ENCODE data around the gene WDFY4. TPM values are rescaled to one million over a fixed set of nuclear protein-coding genes. Genes with fewer than 3 reads are reported as not detected.

The WDFY4 gene
- polyA plus RNA-seq, 3 donors, result 1.1 to 2.4 (median 2.4) TPM

DNA sequence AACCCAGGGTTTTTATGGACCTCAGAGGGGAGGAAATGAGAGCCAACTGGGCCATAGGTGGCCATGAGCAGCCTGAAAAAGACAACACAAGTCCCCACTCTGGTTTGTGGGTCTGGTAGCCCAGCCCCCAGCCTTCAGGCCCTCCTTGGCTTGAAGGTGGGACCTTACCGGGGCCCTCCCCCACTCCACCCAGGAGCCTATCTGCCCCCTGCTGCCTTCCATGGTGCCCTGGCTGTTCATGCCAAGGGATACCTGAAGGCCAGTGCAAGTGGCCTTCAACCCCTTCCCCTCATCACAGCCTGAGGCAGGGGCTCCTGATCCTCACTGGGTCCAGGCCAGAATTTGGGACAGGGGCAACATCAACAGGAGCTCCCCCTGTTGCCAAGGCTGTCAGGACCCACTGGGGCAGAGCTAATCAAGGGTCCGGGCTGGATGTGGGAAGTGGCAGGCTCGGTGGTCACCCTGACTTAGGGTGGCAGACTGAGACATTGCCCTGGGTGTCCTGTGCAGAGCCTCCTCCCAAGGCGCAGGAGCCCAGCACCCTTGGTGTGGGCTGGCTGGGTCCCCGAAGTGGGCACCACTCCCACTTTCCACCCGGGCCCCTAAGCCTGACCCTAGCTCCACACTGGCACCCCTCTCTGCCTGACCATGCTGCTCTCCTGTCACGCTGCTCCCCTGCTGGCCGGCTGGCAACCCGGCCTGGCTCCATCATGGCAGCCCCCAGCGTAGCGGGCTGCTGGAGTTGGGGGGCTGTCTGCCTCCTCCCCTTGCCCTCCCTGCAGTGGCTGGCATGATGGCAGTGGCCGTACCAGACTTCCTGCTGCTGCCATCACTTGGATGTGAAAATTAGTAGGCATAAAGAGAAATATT lies 6.4 kb downstream of the WDFY4 start:
- DNase-seq, result no peak

DNA sequence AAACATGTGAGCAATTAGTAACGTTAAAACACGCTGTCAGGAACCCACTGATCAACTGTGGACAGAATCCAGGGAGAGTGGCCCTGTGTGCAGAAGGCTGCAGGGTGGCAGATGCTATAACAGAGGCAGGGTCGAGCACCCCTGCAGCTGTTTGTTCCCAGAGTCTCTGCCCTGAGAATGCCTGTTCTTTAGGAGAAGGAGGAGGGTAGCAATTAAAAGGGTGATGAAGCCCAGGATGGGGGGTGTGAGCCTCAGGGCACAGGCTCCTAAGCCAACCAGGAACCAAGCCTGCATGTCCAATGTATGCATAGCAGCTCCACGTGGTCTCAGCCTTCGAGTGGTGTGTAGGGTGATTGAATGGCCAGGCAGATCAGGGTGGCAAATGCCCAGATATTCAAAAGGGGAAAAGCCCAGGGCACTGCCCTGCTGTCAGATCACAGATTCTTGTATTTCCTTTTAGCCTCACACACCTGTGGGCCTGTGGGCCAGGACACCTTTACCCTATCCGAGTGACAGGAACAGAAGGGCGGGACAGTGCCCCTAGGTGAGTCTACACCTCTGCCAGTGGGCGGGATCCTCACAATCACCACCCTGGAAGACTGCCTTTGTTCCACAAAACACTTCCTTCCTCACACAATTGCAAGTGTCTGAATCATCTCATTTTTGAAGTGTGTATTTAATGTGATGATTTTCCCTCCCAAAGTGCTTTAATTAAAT lies 7.3 kb downstream of the WDFY4 start:
- no peak for DNase-seq

DNA sequence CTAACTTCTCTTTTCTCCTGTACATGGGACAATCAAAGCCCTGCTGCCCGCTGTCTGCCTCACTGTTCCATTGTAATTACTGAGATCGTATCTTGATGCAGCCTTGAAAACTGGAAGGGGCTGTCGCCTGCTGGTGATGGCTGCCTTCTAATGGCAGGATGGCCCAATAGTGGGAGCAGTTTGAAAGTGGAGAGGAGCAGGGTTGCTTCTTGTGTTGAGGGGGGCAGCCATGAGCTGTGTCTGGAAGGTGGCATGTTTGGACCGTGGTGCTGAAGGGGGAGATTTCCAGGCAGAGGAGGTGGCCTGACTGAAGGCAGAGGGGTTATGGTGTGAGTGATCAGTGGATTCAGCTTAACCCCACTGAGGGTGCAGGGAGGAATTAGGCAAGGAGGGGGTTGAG lies 8.1 kb downstream of the WDFY4 start:
- no peak for DNase-seq

DNA sequence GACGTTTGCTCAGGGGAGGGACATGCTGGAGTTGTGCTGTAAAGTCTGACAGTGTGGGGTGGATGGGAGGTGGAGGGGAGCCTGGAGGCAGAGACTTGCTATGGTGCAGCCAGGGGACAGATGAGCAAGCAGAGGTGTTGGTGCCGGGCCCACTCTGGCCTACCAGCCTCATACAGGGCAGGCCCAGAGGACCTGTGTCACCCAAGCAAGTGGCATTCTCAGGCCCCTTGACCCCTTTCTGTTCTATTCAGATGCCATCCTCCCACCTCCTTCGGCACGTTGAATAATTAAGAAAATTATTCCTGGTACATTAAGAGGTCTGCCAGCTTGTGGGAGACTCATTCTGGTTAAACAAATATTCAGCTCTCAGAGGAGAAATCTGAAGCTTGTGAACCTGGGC lies 8.5 kb downstream of the WDFY4 start:
- DNase-seq, result no peak

DNA sequence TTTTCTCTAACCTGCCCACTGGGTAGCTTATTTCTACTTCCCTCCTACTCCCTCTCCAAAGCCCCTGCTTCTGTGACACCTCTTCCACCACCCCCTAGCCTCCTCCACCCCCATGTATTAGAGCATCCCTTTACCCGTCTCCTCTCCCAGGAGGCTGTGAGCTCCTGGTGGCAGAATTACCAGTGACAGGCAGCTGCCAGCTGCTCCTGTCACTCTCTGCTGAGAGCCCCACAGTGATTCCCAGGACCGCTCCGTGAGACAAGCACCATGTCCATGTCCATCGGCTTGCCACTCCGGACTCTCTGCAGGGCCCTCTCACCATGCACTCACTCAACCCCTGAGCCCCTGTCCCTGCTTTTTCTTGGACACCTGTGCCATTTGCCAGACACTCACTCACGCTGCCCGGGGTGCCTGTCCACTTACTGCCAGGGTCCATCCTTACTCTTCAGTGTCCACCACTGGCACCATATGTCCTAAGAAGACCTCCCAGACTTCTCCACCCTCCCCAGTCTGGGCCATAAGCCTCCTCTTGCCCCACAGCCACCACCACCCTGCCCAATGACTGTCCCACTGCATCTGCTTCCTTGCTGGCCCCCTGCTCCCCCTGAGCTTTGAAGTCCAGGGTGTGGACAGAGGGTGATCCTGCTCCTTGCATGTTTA lies 9.8 kb downstream of the WDFY4 start:
- DNase-seq, result no peak

DNA sequence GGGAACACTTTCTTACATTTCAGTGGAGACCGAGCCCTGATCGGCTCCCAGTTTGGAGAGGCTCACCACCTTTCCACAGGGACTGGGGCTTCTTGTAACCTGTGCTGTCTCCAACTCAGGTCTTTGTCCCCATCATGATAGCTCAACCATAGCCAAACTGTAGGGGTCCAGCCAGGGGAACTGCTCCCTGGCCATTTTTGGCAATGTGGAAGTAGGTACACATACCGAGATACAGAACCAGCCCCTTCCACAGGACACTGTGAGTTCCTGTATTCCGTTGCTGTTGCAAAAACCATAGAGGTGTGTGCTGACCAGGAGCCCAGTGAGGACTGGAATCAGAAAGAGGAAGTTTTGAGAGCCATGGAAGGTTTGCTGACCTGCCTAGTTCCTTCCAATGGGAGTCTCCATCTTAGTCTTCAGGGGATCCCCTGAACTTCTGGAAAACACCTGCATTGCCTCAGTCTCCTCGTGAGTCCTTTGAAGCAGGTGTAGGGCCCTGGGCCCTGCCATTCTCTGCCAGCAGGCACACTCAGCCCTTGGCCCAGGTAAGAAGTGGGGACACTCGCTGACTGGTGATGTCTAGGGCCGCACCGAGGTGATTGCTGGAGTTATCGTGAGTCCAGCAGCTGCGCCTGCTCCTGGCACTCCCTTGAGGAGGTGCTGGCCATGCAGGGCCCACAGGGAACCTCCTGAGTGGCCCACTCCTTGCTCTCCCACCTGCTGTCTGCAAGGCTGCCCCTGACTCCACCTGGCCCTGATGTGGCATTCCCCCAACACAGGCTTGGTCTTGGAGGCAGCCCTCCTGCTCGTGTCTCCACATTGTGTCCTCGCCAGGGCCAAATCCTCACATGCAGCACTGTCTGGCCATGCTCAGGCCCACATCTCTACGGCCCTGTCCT lies 11.2 kb downstream of the WDFY4 start:
- no peak for DNase-seq

DNA sequence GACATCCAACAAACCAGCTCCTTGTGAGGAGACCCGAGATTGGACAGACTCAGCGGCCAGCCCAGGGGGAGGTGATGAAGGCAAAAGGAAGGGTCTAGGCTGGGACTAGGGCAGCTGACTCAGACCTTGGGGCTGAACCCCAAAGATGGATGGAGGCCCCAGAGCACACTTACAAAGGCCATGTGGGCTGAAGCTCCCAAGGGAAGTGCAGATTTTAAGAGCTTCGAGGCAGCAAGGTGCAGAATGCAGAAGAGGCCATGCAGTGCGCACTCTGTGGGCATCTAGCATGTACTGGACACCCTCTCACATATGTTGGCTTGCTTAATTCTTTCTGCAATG lies 11.8 kb downstream of the WDFY4 start:
- no peak for DNase-seq

DNA sequence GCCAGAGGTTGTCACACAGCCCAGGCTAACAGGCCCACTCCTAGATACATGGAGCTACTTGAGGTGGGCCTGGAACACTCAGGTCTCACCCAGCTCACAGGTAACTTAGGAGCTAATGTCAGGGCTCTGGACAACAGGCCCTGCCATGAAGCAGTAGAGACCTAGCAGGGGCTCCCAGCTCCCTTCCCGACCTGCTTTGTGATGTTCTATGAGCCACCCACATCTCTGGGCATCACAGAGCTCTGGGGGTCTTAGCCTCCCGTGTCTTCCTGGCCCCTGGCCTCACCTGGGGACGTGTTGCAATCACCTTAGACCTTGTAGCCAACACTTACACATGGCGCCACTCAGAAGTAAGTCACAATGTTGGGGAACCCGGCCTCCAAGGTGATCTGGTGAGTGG lies 12.4 kb downstream of the WDFY4 start:
- no peak for DNase-seq

DNA sequence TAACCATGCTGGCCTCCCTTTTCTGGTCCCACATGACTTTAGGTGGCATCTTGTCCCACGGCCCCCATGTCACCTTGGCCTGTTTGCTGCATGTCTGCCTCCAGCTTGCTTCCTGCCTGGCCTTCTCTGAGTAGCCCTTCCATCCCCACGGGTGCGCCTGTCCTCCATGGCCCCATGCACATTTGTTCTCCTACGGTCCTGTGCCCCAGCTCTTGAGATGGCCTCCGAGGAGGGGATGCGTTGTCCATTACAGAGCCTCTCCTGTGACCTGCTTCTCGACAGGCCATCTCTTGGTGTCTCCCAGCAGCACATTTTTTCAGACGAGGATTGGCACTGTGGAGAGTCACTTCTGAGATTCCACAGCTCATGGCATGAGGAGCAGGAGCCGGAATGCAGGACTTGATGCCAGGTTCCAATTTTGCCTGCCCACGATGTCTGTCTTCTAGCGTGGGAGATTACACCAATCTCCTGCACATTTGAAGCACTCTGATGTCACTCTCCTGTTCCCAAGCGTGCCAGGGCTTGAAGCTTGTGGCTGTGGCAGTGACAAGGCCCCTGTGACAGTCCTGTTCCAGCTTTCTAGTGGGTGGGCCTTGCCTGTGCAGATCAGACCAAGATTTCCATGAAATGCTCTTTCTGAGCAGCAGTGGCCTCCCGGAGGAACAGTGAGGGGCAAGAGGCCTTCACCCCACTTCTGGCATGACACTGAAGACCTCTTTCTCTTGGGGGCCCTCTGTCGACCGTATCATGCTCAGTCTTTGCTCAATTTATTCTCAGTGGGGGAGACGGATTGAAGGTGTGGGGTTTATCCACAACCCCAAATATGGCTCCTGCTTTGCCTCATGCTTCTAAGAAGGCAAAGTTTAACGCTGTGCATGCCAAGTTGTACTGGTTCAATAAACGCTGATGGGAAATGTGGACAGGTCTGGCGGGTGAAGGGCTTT lies 13.4 kb downstream of the WDFY4 start:
- DNase-seq, result no peak

DNA sequence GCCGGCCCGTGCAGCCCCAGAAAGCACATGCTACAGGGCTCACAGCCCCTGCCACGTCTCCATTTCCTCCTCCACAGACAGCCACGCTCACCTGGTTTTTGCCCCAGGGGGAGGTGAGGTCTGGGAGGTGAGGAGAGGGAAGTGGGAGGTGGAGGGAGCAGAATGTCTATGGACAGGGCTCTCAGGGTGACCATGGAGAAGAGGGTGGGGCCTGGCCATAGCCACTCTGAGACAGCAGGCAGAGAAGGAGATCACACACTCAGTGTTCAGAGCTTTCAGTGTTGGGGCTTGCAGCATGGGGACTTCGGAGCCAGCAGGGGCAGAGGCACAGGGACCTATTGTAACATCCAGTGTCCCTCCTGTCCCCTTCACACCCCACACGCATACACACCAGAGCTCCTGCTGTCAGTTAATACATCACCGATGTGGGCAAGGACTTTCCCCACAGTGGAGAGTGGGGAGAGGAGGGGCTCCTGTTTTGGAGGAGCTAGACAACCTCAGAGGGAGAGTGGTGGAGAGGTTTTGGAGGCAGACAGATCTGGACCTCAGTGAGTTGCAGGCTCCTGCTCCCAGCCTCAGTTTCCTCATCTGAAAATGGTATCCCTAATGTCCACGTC lies 14.4 kb downstream of the WDFY4 start:
- no peak for DNase-seq

DNA sequence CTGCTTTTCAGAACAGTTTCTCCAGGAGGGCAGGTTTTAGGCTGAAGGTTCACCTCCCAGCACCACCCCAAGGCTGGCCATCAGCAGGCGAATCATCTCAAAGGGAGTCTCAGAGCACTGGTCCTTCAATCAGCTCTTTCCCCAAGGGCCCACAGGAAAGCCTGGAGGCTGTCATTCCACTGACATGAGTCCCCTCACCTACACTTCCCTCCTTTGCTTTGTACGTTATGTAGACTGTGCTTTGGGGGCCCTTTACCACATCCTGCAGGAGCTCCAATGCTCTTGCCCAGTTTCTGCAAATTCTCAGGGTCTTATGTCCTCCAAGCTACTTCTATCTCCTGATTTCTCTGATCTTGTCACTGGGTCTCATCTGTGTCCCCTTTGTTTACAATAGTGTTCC lies 15.4 kb downstream of the WDFY4 start:
- DNase-seq, result no peak

DNA sequence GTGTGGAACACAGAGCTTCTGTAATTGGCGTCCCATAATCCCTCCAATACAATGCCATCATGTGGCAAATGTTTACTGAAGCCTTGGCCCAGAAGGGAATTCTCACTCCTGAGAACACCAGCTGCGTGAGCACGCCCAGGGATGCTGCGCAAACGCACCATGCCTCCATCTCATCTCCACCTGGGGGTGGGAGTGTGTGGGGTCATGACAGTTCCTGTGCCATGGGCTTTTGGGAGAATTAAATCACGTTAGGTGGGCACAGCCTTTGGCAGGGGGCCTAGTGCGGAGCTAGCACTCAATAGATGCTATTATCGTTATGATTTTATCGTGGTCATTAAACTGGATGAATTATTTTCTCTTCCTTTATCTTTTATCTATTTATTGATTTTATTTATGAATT lies 15.8 kb downstream of the WDFY4 start:
- DNase-seq, result no peak

DNA sequence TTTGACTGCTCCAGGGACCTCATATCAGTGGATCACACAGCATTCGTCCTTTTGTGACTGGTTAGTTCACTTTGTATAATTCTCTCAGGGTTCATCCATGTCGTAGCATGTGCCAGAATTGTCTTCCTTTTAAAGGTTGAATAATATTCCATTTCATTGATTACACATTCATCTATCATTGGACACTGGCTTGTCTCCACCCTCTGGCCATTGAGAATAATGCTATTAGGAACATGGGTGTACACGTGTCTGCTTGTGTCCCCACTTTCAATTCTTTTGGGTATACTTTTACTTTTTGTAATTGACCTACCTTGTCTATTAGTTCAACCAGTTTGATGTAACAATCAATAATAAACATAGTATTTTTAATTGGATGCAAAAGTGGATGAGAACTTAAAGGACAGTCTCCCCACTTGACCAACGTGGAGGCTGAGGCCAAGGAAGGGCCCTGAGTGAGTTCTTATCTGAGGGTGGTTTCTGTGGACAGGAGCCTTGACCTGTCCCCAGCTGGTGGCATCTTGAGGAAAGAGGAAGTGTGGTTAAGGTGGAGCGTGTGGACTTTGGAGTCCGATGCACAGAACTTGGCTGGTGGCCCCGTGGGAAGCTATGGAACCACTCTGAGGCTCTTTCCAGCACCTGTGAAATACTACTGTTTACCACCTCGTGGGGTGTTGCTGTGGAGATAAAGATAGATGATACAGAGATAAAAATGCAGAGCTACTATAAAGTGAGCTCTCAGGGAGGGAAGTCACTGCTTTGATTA lies 16.6 kb downstream of the WDFY4 start:
- DNase-seq, result no peak

DNA sequence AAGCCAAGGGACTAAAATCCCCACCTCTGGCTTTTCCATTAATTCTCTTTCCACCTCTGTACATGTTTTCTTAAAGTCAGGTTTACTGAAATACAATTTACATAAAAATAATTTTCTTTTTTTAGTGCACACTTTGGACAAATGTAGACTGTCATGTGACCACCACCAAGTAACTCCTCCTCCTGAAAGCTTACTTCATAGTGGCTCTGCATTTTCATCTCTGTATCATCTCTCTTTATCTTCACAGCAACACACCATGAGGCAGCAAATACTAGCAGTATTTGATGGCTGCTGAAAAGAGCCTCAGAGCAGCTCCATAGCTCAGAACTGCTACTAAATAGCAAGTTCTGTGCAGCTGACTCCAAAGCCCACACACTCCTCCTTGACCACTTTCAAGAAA lies 17.3 kb downstream of the WDFY4 start:
- DNase-seq, result no peak

DNA sequence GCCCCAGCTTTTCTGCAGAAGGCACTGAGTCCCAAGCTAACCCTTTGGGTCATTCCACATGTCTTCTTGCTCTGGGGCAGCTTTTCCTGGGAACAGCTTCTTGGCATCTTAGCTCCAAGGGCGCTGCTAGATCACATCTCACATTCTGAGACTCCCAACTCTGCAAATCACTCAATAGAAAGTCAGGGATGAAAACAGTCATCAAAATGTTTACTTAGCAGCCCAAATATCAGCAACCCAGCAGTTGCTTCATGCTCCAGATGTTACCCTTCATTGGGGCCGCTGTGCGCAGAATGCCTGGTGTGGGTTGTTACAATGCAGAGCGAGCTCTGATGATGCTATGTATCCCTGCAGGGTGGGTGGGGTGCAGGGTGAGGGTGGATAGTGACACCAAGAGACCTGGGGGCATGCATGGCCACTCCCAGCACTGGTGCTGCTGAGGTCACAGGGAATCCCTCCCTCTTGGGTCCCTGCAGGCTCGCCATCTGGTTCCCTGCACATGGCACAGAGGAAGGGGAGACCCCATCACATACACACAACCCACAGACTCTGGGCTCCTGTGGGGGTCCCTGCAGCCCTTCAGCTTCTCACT lies 19.0 kb downstream of the WDFY4 start:
- DNase-seq, result no peak

DNA sequence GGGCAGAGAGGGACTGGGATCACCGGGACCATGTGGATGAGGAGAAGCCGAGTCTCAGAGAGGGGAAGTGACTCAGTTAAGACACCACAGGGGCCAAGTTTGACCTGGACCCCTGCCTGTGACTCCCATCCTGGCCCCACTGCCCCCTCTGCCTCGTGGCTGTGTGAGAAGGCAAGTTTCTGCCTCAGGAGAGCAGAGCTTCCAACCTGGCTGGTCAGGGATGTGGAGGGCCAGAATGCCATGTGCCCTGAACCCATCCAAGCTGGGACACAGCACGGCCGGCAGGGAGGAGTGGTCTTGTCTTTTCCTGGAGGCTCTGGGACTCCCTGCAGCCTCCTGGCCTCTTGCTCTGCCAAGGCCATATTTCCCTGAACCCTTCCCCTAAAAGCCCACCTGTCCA lies 19.5 kb downstream of the WDFY4 start:
- no peak for DNase-seq

DNA sequence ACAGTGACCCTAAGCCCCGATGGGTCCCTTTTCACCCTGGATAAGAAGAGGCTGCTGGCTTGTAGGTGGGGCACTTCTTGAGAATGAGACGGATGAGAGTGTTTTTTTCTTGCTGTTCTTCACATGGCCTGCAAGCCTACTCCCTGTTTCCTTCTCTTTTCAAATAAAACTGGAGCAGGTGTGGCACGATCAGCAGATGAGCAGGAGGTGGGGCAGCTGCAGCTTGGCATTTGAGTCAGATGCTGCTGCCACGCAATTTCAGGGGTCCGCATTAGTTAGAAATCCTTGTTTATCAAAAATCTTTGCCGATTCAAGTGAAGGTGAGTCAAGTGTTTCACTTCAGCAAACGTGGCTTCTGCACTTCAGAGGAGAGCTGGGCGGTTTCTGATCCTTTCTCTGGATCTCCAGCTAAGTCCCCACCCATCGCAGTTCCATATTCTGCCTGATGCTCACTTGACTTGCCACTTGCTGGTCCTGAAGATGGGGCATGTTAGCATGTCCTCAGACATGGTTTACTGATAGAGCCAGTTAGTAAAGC lies 20.8 kb downstream of the WDFY4 start:
- DNase-seq, result no peak

DNA sequence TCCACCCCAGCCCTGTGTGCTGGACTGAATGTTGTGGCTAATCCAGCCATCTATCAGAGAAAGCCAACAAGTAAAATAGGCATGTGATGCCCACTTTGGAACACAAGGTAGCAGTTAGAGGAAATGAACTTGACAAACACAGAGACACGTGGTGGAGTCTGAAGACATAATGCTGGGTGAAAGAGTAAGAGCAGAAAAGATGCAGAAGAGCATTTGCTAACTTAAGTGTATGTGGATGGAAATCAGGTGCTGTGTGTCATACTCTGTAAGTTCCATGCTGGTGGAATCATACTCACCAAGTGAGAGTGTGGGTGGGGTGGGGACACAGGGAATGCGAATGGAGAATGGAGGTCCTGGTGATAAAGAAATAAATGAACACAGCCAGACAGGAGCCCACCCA lies 22.8 kb downstream of the WDFY4 start:
- no peak for DNase-seq

DNA sequence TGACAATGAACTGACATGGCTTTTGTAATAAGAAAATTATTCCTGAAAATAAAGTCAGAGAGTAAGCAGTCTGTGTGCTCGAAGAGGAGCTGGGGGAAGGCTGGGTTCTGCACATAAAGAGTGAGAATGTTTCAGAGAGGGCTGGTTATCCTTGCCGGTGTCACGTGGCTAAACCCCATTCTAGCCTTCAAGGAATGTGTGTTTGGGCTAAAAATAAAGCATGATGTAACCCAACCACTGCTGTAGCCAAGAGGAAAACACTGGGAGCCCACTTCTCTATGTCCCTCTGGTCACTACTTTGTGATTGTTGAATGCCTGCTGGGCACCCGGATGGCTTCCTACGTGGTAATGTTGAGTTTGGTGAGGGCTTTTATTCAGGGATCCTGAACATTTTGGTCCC lies 23.5 kb downstream of the WDFY4 start:
- no peak for DNase-seq

Measured in renal pelvis (tissue), 4 donors.